Measurements from ENCODE around the gene FAHD1. TPM values are rescaled to one million over a fixed set of nuclear protein-coding genes. Genes with fewer than 3 reads are reported as not detected.
A peak's percentile ranks its signal among the peaks of the same experiment; 100 is the strongest.

FAHD1 gene
- total RNA-seq: 84.9 and 109 TPM in 2 replicates

DNA sequence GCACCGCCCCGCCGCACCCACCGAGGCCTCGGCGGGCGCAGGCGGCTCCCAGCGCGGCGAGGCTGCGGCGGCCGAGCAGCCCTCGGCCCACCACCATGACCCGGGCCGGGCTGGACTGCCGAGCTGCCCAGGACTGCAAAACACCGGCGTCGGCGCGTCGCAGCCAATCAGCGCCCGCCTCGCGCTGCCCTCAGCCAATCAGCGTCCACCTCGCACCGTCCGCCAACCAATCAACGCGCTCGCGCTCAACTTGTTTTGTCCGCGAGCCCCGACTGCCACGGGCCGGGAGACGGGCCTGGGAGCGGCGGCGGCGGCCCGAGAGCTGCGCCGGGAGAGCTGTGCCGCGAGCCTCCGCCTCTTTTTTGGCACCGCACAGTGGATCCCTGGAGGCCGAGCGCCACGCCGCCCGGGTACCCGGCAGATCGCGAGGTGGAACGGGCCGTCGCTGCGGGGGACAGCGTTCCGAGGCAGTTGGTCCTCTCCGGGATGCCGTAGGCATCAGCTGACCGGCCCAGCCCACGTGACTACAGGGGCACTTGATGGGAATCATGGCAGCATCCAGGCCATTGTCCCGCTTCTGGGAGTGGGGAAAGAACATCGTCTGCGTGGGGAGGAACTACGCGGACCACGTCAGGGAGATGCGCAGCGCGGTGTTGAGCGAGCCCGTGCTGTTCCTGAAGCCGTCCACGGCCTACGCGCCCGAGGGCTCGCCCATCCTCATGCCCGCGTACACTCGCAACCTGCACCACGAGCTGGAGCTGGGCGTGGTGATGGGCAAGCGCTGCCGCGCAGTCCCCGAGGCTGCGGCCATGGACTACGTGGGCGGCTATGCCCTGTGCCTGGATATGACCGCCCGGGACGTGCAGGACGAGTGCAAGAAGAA, at the start of gene FAHD1, which contains the start of gene HAGH:
Gene FAHD1 (plus strand): TSS at position 516 of the 883 bp plus-strand sequence. CDS start 33 bp downstream, at position 549.
Gene HAGH (minus strand): TSS at position 135 of the 883 bp plus-strand sequence. CDS start 38 bp downstream, at position 97.
- peak; percentile 82 for DNase-seq (ENCODE audit: low read depth)

DNA sequence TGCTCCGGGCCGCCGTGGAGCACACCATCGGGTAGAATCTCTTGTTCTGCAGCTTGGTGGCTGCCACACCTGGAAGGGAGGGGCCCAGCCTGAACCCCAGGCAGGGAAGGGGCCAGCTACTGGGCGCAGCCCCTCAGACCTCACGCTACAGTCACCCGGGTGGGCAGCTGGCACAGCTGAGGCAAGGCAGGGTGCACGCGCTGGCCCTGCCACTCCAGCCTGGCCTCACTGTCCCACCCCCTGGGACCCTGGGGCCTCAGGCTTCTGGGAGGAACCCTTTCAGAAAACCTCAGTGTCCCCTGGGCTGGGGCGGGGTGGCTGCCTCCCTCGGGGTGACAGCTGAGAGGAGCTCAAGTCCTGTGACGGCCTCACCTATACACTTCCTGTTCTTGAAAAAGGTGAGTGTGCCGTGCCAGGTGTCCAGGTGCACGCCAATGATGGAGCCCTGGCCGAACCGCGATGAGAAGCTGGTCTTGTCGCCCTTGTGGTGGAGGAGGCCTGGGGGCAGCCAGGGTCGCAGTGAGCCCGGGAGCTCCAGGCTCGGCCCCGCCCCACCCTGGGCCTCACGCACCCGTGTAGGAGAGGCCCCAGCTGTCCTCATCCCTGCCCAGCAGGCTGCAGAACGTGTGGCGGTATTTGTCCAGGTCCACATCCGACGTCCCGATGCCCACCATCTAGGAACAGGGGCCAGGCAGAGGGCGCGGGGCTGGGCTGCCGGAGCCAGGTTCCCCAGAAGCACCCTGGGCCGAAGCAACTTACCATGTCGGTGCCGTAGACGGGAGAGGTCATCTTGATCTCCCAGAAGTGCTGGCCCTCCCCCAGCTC, 49.4 kb upstream of the FAHD1 start:
- DNase-seq (ENCODE audit: low read depth): no peak

DNA sequence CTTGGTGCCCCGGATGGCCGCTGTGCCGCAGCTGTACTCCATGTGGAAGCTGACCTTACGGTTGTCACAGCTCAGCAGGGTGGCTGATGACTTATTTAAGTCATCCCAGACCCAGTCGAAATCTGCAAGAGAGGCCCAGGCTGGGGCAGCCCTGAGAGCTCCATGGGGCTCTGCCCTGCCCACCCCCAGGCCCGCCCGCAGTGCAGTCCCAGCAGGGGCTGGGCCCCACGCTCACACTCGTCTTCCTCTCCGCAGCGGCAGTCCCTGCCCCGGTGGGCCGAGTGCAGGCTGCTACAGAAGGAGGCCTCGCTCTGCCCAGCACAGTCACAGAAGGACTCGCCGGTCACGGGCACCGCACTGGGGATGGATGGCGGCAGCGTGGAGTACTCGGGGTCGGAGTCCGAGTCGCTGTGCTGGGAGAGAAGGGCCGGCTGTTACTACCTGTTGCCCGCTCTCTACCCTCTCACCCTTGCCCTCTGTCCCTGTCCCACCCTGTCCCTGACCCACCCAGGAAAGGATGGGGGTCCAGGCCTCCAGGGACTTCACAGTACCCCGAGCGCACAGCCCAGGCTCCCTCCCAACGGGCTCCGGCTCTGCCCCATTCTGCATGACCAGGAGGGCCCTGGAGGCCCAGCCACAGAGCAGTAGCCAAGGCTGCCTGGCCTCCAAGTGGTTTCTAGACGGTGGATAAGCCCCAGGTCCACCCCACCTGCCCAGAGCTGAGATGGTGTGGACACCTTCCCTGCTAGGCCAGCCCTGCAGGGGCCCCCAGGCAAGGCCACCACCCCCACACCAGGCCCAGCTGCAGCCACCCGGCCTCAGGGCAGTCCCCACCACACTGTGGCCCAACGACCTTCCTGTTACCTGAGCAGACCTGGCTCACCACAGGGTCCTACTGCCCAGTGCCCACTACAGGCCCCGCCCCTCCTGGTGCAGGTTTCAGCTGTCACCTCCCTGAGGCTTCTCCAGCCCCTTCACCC, 48.5 kb upstream of the FAHD1 start:
- DNase-seq (ENCODE audit: low read depth): no peak

GRCh38 chr16:1779234-1779701, 47.7 kb upstream of the FAHD1 start:
- no peak for DNase-seq (ENCODE audit: low read depth)

- DNase-seq (ENCODE audit: low read depth): no peak
Observed at GRCh38 chr16:1779741-1780676, 47.0 kb upstream of the FAHD1 start.

DNA sequence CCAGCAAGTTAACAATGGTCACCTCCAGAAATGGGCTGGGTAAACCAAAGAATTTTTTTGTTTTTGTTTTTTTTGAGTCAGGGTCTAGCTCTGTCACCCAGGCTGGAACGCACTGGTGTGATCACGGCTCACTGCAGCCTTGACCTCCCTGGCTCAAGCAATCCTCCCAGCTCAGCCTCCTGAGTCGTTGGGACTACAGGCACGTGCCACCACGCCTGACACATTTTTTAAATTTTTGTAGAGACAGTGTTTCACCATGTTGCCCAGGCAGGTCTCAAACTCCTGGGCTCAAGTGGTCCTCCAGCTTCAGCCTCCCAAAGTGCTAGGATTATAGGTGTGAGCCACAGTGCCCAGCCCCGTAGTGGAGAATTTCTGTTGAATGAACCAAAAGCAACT, 46.3 kb upstream of the FAHD1 start:
- DNase-seq (ENCODE audit: low read depth): no peak

DNA sequence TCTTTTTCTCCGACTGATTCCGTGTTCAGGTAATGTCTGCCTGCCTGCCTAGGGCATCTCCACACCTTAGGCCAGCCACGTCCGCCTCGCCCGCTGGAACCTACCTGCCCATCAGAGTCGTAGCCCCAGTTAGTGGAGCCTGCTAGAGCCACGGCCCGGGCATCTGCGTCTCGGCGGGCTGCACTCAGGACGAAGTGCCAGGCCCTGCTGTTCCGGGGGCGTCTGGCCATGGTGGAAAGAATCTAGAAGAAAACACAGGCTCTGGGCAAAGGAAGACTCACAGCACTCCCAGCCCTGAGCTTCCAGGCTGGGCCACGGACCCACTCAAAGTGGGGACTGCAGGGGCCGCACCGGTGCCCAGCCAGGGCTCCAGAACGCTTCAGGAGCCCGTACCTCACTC, 45.8 kb upstream of the FAHD1 start:
- DNase-seq (ENCODE audit: low read depth): no peak

DNA sequence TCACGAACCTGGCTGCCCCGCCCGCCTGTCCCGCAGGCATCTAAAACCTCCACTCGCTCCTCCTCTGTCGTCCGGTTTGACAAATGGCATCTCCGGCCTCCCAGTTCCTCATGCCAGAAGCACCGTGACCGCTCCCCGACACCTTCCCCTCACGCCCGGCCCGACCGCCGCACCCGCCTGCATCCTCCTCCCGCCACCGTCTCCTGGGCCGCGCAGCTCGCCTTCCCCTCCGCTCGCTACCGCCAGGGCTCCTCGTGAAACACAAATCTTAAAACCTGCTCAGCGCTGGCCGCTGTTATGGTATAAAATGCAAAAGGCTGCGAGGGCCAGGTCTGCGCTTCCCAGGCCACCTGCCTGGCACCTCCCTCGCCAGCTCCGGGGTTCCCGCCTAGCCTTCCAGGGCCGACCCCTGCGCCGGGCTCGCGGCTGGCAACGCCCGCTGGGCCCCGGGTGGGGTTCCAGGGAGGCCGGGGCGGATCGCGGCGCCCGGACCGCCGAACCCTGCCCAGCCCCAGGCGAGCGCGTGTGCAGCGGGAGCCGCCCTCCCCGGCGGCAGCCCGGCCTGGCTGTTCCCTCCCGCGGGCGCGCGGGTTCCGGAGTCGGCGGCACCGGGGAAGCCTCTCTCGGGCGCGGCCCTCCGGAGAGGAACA, 45.1 kb upstream of the FAHD1 start:
- peak; percentile 21 for DNase-seq (ENCODE audit: low read depth)

GRCh38 chr16:1782408-1783264, 44.4 kb upstream of the FAHD1 start, which contains the start of the genes NUBP2 and SPSB3:
TSS of gene NUBP2 (plus strand) at chr16:1782960. CDS start at chr16:1783021, 61 bp downstream.
TSS of gene SPSB3 (minus strand) at chr16:1782571. CDS start at chr16:1781483, 1,088 bp downstream.
- peak; percentile 99 for DNase-seq (ENCODE audit: low read depth)

DNA sequence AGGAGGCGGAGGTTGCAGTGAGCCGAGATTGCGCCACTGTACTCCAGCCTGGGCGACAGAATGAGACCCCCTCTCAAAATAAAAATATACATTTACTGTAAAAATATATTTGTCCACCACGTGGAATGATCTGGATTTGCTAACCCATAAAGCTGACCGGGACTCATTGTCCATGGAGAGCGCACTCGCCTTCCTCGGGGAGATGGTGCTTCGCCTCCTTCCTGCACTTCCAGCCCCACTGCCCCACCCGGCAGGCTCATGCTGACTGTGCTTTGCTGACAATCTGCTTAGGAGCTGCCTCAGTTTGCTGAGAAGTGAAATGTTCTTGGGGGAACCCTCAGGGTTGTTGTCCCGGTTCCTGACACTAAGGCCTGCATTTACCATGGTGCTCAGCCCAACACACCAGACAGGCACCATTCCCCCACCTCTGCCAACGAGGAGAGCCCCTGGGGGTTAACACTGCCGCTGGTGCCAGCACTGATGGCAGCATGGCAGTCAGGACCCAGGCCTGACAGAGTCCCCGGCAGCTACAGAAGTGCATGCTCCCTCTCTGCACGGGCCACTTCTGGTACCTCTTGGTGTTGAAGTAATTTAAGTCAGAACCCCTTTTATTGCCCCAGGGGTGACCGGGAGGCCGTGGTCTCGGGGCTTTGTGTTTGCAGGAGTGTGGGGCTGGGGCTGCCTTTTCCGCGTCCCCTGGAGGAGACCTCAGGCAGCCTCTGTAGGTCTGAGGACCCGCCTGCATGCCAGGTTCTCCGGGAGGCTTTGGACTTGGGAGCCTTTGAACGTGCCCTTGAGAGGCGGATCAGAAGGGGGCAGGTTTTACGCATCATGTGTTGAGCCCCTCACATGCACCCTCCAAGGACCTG, 41.8 kb upstream of the FAHD1 start:
- DNase-seq (ENCODE audit: low read depth): no peak

- no peak for DNase-seq (ENCODE audit: low read depth)
Observed at GRCh38 chr16:1785846-1786170, 41.2 kb upstream of the FAHD1 start.

DNA sequence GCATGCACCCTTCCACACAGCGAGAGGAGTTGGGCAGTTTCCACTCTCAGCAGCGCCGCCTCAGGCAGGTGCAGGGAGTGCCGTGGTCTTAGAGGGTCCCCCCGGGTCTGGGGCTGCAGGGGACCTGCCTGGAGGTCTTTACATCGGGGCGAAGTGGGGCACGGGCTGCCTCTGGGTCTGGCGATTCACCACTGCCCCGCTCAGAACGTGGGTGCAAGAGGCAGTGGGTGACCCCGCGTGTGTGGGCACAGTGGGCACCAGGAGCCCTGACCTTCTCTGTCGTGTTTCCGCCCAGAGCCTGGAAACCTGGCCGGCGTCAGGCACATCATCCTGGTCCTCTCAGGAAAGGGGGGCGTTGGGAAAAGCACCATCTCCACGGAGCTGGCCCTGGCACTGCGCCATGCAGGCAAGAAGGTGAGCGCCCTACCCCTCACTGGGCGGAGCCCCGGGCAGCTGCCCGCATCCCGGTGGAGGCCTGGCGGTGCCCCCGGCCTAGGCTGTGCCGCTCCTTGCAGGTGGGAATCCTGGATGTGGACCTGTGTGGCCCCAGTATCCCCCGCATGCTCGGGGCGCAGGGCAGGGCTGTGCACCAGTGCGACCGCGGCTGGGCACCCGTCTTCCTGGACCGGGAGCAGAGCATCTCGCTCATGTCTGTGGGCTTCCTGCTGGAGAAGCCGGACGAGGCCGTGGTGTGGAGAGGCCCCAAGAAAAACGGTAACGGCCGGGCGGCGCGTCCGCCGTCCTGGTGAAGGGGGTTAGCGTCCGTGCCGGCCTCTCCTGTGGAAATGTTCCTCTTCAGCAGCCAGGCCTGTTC, 40.6 kb upstream of the FAHD1 start:
- no peak for DNase-seq (ENCODE audit: low read depth)

DNA sequence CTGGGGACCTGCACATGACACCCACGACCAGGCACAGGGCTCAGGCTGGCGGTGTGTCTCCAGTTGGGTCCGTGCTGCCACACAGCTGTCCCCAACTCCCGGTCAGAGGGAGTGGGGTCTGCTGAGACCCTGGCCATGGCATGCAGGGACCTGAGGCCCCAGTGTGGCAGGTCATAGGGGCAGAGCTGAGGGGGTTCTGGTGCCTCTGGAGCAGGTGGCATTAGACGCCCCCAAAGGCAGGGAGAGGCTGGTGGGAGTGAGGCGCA, 40.0 kb upstream of the FAHD1 start:
- DNase-seq (ENCODE audit: low read depth): no peak

DNA sequence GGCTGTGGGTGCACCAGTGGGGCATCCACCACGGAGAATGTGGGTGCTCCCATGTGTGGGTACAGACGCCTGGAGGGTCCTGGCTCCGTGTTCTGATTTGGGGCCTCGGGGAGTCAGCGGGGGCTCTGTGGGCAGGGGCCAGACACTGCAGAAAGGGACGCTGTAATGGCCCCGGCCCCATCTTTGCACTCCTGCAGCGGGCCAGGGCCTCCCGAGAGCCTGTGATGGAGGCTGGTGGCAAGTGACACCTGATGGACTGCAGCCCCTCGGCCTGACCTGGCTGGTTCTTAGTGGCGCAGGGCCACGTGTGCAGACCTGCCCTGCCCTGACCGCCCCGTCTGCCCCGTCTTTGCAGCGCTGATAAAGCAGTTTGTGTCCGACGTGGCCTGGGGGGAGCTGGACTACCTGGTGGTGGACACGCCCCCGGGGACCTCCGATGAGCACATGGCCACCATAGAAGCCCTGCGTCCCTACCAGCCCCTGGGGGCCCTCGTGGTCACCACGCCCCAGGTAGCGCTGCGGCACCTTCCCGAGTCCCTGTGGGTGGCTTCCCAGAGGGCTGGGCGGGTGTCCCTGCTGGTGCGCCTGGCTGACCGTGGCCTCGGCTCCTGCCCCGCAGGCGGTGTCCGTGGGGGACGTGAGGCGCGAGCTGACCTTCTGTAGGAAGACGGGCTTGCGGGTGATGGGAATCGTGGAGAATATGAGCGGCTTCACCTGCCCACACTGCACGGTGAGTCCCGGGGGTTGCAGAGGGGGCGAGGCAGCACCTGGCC, 39.5 kb upstream of the FAHD1 start:
- no peak for DNase-seq (ENCODE audit: low read depth)

GRCh38 chr16:1788095-1788707, 38.8 kb upstream of the FAHD1 start:
- DNase-seq (ENCODE audit: low read depth): no peak

- DNase-seq (ENCODE audit: low read depth): no peak
Observed at GRCh38 chr16:1788708-1789100, 38.3 kb upstream of the FAHD1 start.

Data from renal cortical epithelial cell (primary cell).